GM12878 (cell line): ENCODE results near the gene STARD3. TPM values are rescaled to one million over a fixed set of nuclear protein-coding genes. Genes with fewer than 3 reads are reported as not detected.

Source experiments
- BCL11A ChIP-seq: IDR thresholded peaks from 2 replicates; pipeline ENCODE4 v1.6.1; 2011; ENCODE audit warnings: low read depth, low read length
- CBFB ChIP-seq: IDR thresholded peaks from 2 replicates; pipeline ENCODE4 v1.6.1; 2016; ENCODE audit warnings: antibody characterized with exemption, low read depth
- EED ChIP-seq: sonication (generic); IDR thresholded peaks from 2 replicates; pipeline ENCODE4 v1.6.1; 2016; ENCODE audit warnings: antibody characterized with exemption, low read depth
- IKZF2 ChIP-seq, 2 experiments: fragments of 450-650 bp; IDR thresholded peaks; 2 replicates each; pipeline ENCODE4 v1.6.1; 2017; ENCODE audit warnings: mild to moderate bottlenecking in 2 of 2, moderate library complexity in 2 of 2
- KAT2A ChIP-seq: conservative IDR thresholded peaks from 2 replicates; pipeline ENCODE4 v1.6.1; 2011; ENCODE audit warnings: low read depth, low read length; ENCODE audit not compliant: control insufficient read depth
- KLF5 ChIP-seq: fragments of 450-650 bp; IDR thresholded peaks from 2 replicates; pipeline ENCODE4 v1.6.1; 2014; ENCODE audit warnings: mild to moderate bottlenecking; ENCODE audit not compliant: partially characterized antibody
- NBN ChIP-seq: fragments of 450-650 bp; IDR thresholded peaks from 2 replicates; pipeline ENCODE4 v1.6.1; 2016
- NFIC ChIP-seq: IDR thresholded peaks from 2 replicates; pipeline ENCODE4 v1.6.1; 2012; ENCODE audit warnings: low read depth, mild to moderate bottlenecking, inconsistent platforms, low read length, moderate library complexity
- NR2F1 ChIP-seq: fragments of 450-650 bp; conservative IDR thresholded peaks from 2 replicates; pipeline ENCODE4 v1.6.1; 2017; ENCODE audit warnings: mild to moderate bottlenecking
- POLR2A ChIP-seq: IDR thresholded peaks from 2 replicates; pipeline ENCODE4 v1.6.1; 2011; ENCODE audit warnings: low read depth, mild to moderate bottlenecking, low read length
- RCOR1 ChIP-seq: conservative IDR thresholded peaks from 2 replicates; pipeline ENCODE4 v1.6.1; 2012; ENCODE audit warnings: low read depth, low read length, improper control_type of control experiment
- RUNX3 ChIP-seq: IDR thresholded peaks from 2 replicates; pipeline ENCODE4 v1.6.1; 2012; ENCODE audit warnings: low read length, inconsistent platforms
- SIX5 ChIP-seq: IDR thresholded peaks from 2 replicates; pipeline ENCODE4 v1.6.1; 2011; ENCODE audit warnings: mild to moderate bottlenecking, low read depth, low read length, moderate library complexity; ENCODE audit not compliant: severe bottlenecking
- SMAD1 ChIP-seq: fragments of 450-650 bp; IDR thresholded peaks from 2 replicates; pipeline ENCODE4 v1.6.1; 2018; ENCODE audit warnings: mild to moderate bottlenecking, low read depth; ENCODE audit not compliant: partially characterized antibody
- SPI1 ChIP-seq: IDR thresholded peaks from 2 replicates; pipeline ENCODE4 v1.6.1; 2011; ENCODE audit warnings: low read depth, mild to moderate bottlenecking, low read length, moderate library complexity, borderline replicate concordance; ENCODE audit not compliant: insufficient read depth
- YBX1 ChIP-seq: fragments of 450-650 bp; IDR thresholded peaks from 2 replicates; pipeline ENCODE4 v1.6.1; 2016; ENCODE audit warnings: antibody characterized with exemption
- ZBED1 ChIP-seq: IDR thresholded peaks from 2 replicates; pipeline ENCODE4 v1.6.1; 2016; ENCODE audit warnings: borderline replicate concordance
- polyA plus RNA-seq, 11 experiments: library from polyadenylated mRNA; depleted of rRNA in 4 of 11; unstranded in 6 of 11; stranded (reverse) in 5 of 11; fragments of >200 nt; fragmentation: Nextera tagmentation in 4 of 11; fragmentation: Illumina TruSeq in 1 of 11; extraction: Ambion mirVana in 4 of 11; extraction: Trizol in 1 of 11; gene quantifications; 1 replicate in 1 of 11; 2 replicates in 10 of 11; pipeline versions ENCODE4 v1.2.1 to v1.2.3, GENCODE V29; 2011 to 2016; ENCODE audit warnings: inconsistent platforms in 2 of 11, missing spikeins in 2 of 11, low read depth in 1 of 11
- total RNA-seq, 4 experiments: library from RNA; depleted of rRNA in 3 of 4; stranded (reverse); fragments of >200 nt in 3 of 4; fragmentation: Illumina TruSeq in 1 of 4; extraction: Trizol in 1 of 4; gene quantifications; 2 replicates each; pipeline versions ENCODE4 v1.2.1 to v1.2.3, GENCODE V29; 2013 to 2021
- TF ChIP-seq, protein P1 (sequence below): fragments of 450-650 bp; IDR thresholded peaks from 2 replicates; pipeline ENCODE4 v1.6.1; 2016; ENCODE audit warnings: mild to moderate bottlenecking
- TF ChIP-seq, protein P2 (sequence below): fragments of 450-650 bp; conservative IDR thresholded peaks from 2 replicates; pipeline ENCODE4 v1.6.1; 2017; ENCODE audit warnings: mild to moderate bottlenecking, moderate library complexity
- TF ChIP-seq, protein P3 (sequence below): fragments of 450-650 bp; IDR thresholded peaks from 2 replicates; pipeline ENCODE4 v1.6.1; 2018; ENCODE audit warnings: mild to moderate bottlenecking, low read depth, moderate library complexity; ENCODE audit not compliant: partially characterized antibody
- TF ChIP-seq, protein P4 (sequence below): fragments of 450-650 bp; formaldehyde crosslinking; IDR thresholded peaks from 2 replicates; pipeline ENCODE4 v1.5.0; 2022; ENCODE audit warnings: mild to moderate bottlenecking, missing genetic modification characterization
- TF ChIP-seq, protein P5 (sequence below): IDR thresholded peaks from 2 replicates; pipeline ENCODE4 v1.6.1; 2012; ENCODE audit warnings: low read depth, low read length, improper control_type of control experiment

STARD3 gene
- total and polyA plus RNA-seq, 10 of the 15 experiments (the other 5 are each of a cell fraction or from before 2014, with no cell fraction given): 0.08 to 62.7 (median 27.5) TPM

DNA sequence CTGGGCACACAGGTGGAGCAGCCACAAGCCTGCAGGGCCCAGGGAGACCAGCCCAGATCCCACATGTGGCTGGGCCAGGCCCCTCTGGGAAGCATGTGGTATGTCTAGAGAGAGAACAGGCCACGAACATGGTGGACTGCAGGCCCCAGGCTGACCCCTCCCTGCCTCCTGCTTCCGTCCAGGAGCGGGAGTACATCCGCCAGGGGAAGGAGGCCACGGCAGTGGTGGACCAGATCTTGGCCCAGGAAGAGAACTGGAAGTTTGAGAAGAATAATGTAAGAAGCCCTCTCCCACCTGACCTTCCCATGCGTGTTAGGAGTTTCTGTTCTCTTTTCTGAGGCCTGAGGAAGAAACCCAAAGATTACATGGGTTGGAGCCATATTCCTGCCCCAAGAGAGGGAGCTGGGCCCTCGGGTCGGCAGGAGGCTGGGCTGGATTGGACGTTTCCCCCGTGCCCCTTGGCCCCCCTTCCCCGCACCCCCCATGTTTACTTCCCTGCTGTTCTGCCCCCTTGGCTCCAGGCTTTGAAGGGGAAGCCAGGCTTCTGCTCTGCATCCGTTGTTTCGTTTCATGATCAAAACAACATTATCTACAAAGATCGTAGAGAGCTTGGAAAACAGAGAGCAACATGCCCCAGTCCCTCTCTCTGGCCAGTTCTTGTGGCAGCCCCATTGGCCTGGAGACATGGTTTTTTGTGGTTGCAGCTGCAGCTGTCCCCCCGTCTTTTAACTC is 22.5 kb downstream of the STARD3 start (continued):
- TF ChIP-seq CBFB: no peak
- TF ChIP-seq, protein P1, sequence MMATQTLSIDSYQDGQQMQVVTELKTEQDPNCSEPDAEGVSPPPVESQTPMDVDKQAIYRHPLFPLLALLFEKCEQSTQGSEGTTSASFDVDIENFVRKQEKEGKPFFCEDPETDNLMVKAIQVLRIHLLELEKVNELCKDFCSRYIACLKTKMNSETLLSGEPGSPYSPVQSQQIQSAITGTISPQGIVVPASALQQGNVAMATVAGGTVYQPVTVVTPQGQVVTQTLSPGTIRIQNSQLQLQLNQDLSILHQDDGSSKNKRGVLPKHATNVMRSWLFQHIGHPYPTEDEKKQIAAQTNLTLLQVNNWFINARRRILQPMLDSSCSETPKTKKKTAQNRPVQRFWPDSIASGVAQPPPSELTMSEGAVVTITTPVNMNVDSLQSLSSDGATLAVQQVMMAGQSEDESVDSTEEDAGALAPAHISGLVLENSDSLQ: no peak
- TF ChIP-seq SIX5: no peak
- no peak for TF ChIP-seq YBX1
- TF ChIP-seq, protein P2, sequence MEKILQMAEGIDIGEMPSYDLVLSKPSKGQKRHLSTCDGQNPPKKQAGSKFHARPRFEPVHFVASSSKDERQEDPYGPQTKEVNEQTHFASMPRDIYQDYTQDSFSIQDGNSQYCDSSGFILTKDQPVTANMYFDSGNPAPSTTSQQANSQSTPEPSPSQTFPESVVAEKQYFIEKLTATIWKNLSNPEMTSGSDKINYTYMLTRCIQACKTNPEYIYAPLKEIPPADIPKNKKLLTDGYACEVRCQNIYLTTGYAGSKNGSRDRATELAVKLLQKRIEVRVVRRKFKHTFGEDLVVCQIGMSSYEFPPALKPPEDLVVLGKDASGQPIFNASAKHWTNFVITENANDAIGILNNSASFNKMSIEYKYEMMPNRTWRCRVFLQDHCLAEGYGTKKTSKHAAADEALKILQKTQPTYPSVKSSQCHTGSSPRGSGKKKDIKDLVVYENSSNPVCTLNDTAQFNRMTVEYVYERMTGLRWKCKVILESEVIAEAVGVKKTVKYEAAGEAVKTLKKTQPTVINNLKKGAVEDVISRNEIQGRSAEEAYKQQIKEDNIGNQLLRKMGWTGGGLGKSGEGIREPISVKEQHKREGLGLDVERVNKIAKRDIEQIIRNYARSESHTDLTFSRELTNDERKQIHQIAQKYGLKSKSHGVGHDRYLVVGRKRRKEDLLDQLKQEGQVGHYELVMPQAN: no peak
- no peak for TF ChIP-seq POLR2A
- no peak for TF ChIP-seq NFIC
- no peak for TF ChIP-seq NBN
- TF ChIP-seq KLF5: no peak
- TF ChIP-seq, protein P3, sequence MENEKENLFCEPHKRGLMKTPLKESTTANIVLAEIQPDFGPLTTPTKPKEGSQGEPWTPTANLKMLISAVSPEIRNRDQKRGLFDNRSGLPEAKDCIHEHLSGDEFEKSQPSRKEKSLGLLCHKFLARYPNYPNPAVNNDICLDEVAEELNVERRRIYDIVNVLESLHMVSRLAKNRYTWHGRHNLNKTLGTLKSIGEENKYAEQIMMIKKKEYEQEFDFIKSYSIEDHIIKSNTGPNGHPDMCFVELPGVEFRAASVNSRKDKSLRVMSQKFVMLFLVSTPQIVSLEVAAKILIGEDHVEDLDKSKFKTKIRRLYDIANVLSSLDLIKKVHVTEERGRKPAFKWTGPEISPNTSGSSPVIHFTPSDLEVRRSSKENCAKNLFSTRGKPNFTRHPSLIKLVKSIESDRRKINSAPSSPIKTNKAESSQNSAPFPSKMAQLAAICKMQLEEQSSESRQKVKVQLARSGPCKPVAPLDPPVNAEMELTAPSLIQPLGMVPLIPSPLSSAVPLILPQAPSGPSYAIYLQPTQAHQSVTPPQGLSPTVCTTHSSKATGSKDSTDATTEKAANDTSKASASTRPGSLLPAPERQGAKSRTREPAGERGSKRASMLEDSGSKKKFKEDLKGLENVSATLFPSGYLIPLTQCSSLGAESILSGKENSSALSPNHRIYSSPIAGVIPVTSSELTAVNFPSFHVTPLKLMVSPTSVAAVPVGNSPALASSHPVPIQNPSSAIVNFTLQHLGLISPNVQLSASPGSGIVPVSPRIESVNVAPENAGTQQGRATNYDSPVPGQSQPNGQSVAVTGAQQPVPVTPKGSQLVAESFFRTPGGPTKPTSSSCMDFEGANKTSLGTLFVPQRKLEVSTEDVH: no peak
- TF ChIP-seq RUNX3: no peak
- no peak for TF ChIP-seq ZBED1
- TF ChIP-seq BCL11A: no peak
- no peak for TF ChIP-seq KAT2A
- TF ChIP-seq IKZF2 (IDR thresholded peaks at IDR 0.05): 0 out of 4 replicates have a peak, but pooled peaks of 1 of the 2 experiments have one; percentile 14
- TF ChIP-seq, protein P4, sequence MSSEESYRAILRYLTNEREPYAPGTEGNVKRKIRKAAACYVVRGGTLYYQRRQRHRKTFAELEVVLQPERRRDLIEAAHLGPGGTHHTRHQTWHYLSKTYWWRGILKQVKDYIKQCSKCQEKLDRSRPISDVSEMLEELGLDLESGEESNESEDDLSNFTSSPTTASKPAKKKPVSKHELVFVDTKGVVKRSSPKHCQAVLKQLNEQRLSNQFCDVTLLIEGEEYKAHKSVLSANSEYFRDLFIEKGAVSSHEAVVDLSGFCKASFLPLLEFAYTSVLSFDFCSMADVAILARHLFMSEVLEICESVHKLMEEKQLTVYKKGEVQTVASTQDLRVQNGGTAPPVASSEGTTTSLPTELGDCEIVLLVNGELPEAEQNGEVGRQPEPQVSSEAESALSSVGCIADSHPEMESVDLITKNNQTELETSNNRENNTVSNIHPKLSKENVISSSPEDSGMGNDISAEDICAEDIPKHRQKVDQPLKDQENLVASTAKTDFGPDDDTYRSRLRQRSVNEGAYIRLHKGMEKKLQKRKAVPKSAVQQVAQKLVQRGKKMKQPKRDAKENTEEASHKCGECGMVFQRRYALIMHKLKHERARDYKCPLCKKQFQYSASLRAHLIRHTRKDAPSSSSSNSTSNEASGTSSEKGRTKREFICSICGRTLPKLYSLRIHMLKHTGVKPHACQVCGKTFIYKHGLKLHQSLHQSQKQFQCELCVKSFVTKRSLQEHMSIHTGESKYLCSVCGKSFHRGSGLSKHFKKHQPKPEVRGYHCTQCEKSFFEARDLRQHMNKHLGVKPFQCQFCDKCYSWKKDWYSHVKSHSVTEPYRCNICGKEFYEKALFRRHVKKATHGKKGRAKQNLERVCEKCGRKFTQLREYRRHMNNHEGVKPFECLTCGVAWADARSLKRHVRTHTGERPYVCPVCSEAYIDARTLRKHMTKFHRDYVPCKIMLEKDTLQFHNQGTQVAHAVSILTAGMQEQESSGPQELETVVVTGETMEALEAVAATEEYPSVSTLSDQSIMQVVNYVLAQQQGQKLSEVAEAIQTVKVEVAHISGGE (CRISPR knock-in tag): no peak
- TF ChIP-seq SMAD1: no peak
- TF ChIP-seq, protein P5, sequence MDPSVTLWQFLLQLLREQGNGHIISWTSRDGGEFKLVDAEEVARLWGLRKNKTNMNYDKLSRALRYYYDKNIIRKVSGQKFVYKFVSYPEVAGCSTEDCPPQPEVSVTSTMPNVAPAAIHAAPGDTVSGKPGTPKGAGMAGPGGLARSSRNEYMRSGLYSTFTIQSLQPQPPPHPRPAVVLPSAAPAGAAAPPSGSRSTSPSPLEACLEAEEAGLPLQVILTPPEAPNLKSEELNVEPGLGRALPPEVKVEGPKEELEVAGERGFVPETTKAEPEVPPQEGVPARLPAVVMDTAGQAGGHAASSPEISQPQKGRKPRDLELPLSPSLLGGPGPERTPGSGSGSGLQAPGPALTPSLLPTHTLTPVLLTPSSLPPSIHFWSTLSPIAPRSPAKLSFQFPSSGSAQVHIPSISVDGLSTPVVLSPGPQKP: no peak
- TF ChIP-seq SPI1: peak; percentile 73
- TF ChIP-seq EED: peak; percentile 60
- TF ChIP-seq NR2F1: no peak
- TF ChIP-seq RCOR1: no peak
